Measurements from ENCODE around the gene EIF6.

The EIF6 gene

GRCh38 chr20:35314816-35315631 lies 30.5 kb upstream of the EIF6 start:
- DNase-seq (ENCODE audit: low read depth in 1 of 2, low spot score in 1 of 2): no peak

- DNase-seq (ENCODE audit: low read depth in 1 of 2, low spot score in 1 of 2): no peak
Measured at GRCh38 chr20:35312318-35312717, 27.7 kb upstream of the EIF6 start.

- DNase-seq (ENCODE audit: low read depth in 1 of 2, low spot score in 1 of 2): no peak
Measured at GRCh38 chr20:35311822-35312221, 27.2 kb upstream of the EIF6 start.

GRCh38 chr20:35311409-35311808 lies 26.8 kb upstream of the EIF6 start:
- DNase-seq (ENCODE audit: low read depth in 1 of 2, low spot score in 1 of 2): peak in 1 of 2 donors; percentile 37

GRCh38 chr20:35307666-35308653 lies 23.4 kb upstream of the EIF6 start:
- no peak for DNase-seq (ENCODE audit: low read depth in 1 of 2, low spot score in 1 of 2)

GRCh38 chr20:35306931-35307517 lies 22.5 kb upstream of the EIF6 start:
- DNase-seq (ENCODE audit: low read depth in 1 of 2, low spot score in 1 of 2): no peak

GRCh38 chr20:35305682-35306556 lies 21.3 kb upstream of the EIF6 start:
- peak in 1 of 2 donors; percentile 43 for DNase-seq (ENCODE audit: low read depth in 1 of 2, low spot score in 1 of 2)

- DNase-seq (ENCODE audit: low read depth in 1 of 2, low spot score in 1 of 2): no peak
Measured at GRCh38 chr20:35304956-35305355, 20.4 kb upstream of the EIF6 start.

GRCh38 chr20:35303735-35304491 lies 19.3 kb upstream of the EIF6 start:
- peak; percentile 57 to 61 for DNase-seq (ENCODE audit: low read depth in 1 of 2, low spot score in 1 of 2)

GRCh38 chr20:35303382-35303734 lies 18.8 kb upstream of the EIF6 start:
- no peak for DNase-seq (ENCODE audit: low read depth in 1 of 2, low spot score in 1 of 2)

GRCh38 chr20:35302421-35303335 lies 18.1 kb upstream of the EIF6 start:
- no peak for DNase-seq (ENCODE audit: low read depth in 1 of 2, low spot score in 1 of 2)

GRCh38 chr20:35301426-35301825 lies 16.9 kb upstream of the EIF6 start:
- DNase-seq (ENCODE audit: low read depth in 1 of 2, low spot score in 1 of 2): no peak

GRCh38 chr20:35300469-35301262 lies 16.1 kb upstream of the EIF6 start:
- no peak for DNase-seq (ENCODE audit: low read depth in 1 of 2, low spot score in 1 of 2)

GRCh38 chr20:35299780-35300179 lies 15.2 kb upstream of the EIF6 start:
- DNase-seq (ENCODE audit: low read depth in 1 of 2, low spot score in 1 of 2): no peak

- no peak for DNase-seq (ENCODE audit: low read depth in 1 of 2, low spot score in 1 of 2)
Measured at GRCh38 chr20:35298264-35298663, 13.7 kb upstream of the EIF6 start.

GRCh38 chr20:35297740-35298139 lies 13.2 kb upstream of the EIF6 start:
- no peak for DNase-seq (ENCODE audit: low read depth in 1 of 2, low spot score in 1 of 2)

GRCh38 chr20:35297155-35297554 lies 12.6 kb upstream of the EIF6 start:
- DNase-seq (ENCODE audit: low read depth in 1 of 2, low spot score in 1 of 2): no peak

- DNase-seq (ENCODE audit: low read depth in 1 of 2, low spot score in 1 of 2): no peak
Measured at GRCh38 chr20:35296101-35296554, 11.6 kb upstream of the EIF6 start.

Measured in stimulated activated CD4-positive, alpha-beta T cell treated with anti-CD3 and anti-CD28 coated beads, Interleukin-15, amount 100 ng/mL, for 1 hour (primary cell).